SIG-M5 treated with dmso at 0.1 percent for 504 hours (cell line): Measurements from ENCODE around the gene TMEM256.

Source experiments
- DNase-seq: peaks from one replicate; lab custom pipeline; 2025; ENCODE audit not compliant: unreplicated experiment; lab: John Stamatoyannopoulos, UW

The TMEM256 gene

GRCh38 chr17:7431231-7431630 lies 27.3 kb upstream of the TMEM256 start:
- DNase-seq, result no peak

- no peak for DNase-seq
Observed at GRCh38 chr17:7429722-7430121, 25.8 kb upstream of the TMEM256 start.

- DNase-seq, result no peak
Observed at GRCh38 chr17:7428557-7428956, 24.7 kb upstream of the TMEM256 start, which contains the start of gene SPEM3. TSS of gene SPEM3 (plus strand) at chr17:7428857. CDS start at chr17:7428903, 46 bp downstream.

- DNase-seq, result no peak
Observed at GRCh38 chr17:7427549-7427948, 23.7 kb upstream of the TMEM256 start.

GRCh38 chr17:7426896-7427489 lies 23.1 kb upstream of the TMEM256 start:
- no peak for DNase-seq

- no peak for DNase-seq
Observed at GRCh38 chr17:7426203-7426863, 22.4 kb upstream of the TMEM256 start.

GRCh38 chr17:7425756-7426155 lies 21.9 kb upstream of the TMEM256 start:
- no peak for DNase-seq

- DNase-seq, result no peak
Observed at GRCh38 chr17:7425316-7425715, 21.4 kb upstream of the TMEM256 start, which contains the start of gene SPEM2. TSS of gene SPEM2 (plus strand) at chr17:7425616. CDS start at chr17:7425689, 73 bp downstream.

GRCh38 chr17:7423679-7424078 lies 19.8 kb upstream of the TMEM256 start:
- no peak for DNase-seq

GRCh38 chr17:7421186-7421585 lies 17.3 kb upstream of the TMEM256 start:
- no peak for DNase-seq

GRCh38 chr17:7419819-7420610 lies 16.1 kb upstream of the TMEM256 start, which contains the start of gene SPEM1:
TSS of gene SPEM1 (plus strand) at chr17:7420324. CDS start at chr17:7420385, 61 bp downstream.
- DNase-seq, result no peak

- DNase-seq, result no peak
Observed at GRCh38 chr17:7418472-7419152, 14.7 kb upstream of the TMEM256 start.

GRCh38 chr17:7417056-7417655 lies 13.3 kb upstream of the TMEM256 start:
- no peak for DNase-seq

- DNase-seq, result no peak
Observed at GRCh38 chr17:7416323-7416722, 12.4 kb upstream of the TMEM256 start.

- DNase-seq, result no peak
Observed at GRCh38 chr17:7415784-7416183, 11.9 kb upstream of the TMEM256 start.

GRCh38 chr17:7414837-7415236 lies 10.9 kb upstream of the TMEM256 start:
- DNase-seq, result no peak

- DNase-seq, result no peak
Observed at GRCh38 chr17:7413346-7413985, 9.6 kb upstream of the TMEM256 start.

- no peak for DNase-seq
Observed at GRCh38 chr17:7411427-7411750, 7.5 kb upstream of the TMEM256 start.

- DNase-seq, result no peak
Observed at GRCh38 chr17:7410634-7411426, 6.9 kb upstream of the TMEM256 start.

- no peak for DNase-seq
Observed at GRCh38 chr17:7409716-7410115, 5.8 kb upstream of the TMEM256 start.
